Activated T-cell treated with anti-CD3 and anti-CD28 coated beads, Interleukin-2, amount 50 U/mL, for 72 hours (primary cell): ENCODE results near the gene AHI1. TPM values are rescaled to one million over a fixed set of nuclear protein-coding genes. Genes with fewer than 3 reads are reported as not detected.
"Not testable (repeated sequence)": the region's sequence is repeated elsewhere in the genome, so short reads cannot be mapped to it uniquely, and the experiment has no call there.

Source experiments
- ATAC-seq, 2 donors: fragments of 150-1000 bp; cut with Tn5 transposase; replicated peaks in 1 of 2; 2 replicates each; pipeline ENCODE4 v1.10.0; 2021; ENCODE audit warnings: moderate library complexity in 2 of 2, mild to moderate bottlenecking in 1 of 2
- DNase-seq, 2 donors: peaks; one replicate each; pipeline ENCODE4 v3.0.0; 2021 to 2022; ENCODE audit warnings: mixed read lengths in 1 of 2
- H3K27ac Mint-ChIP-seq: one replicate; pipeline ENCODE4 v1.8.0; 2022; ENCODE audit warnings: mild to moderate bottlenecking, moderate library complexity, mixed read lengths
- H3K27me3 Mint-ChIP-seq: one replicate; pipeline ENCODE4 v1.8.0; 2022; ENCODE audit warnings: low read depth, mixed read lengths
- H3K36me3 Mint-ChIP-seq, 2 donors: one replicate each; pipeline ENCODE4 v1.8.0; 2022; ENCODE audit warnings: mixed read lengths in 2 of 2, mild to moderate bottlenecking in 1 of 2; ENCODE audit not compliant: insufficient read depth in 2 of 2
- H3K4me1 Mint-ChIP-seq: one replicate; pipeline ENCODE4 v1.8.0; 2022; ENCODE audit warnings: low read depth, mixed read lengths
- H3K4me3 Mint-ChIP-seq, 2 donors: one replicate each; pipeline ENCODE4 v1.8.0; 2022; ENCODE audit warnings: mild to moderate bottlenecking in 2 of 2, mixed read lengths in 2 of 2, moderate library complexity in 2 of 2
- H3K9me3 Mint-ChIP-seq, 2 donors: one replicate each; pipeline ENCODE4 v1.8.0; 2022; ENCODE audit warnings: mixed read lengths in 2 of 2
- total RNA-seq, 2 donors: library from RNA; stranded (reverse); gene quantifications; one replicate each; pipeline ENCODE4 v1.2.3, GENCODE V29; 2022

Gene AHI1
- total RNA-seq, 2 donors from 2014 or later = 48.7 to 62.8 TPM

GRCh38 chr6:135393289-135393688 is 104.3 kb downstream of the AHI1 start:
- no peak overlapping the region for H3K4me3 Mint-ChIP-seq
- no peaks in the 10 kb centered on the region for H3K4me1 Mint-ChIP-seq
- peaks cover 3 to 6% of the 10 kb centered on the region in 2 donors for H3K36me3 Mint-ChIP-seq
- ATAC-seq = no peak
- DNase-seq = no peak
- H3K27ac Mint-ChIP-seq = no peak overlapping the region
- H3K9me3 Mint-ChIP-seq = no peaks in the 10 kb centered on the region
- H3K27me3 Mint-ChIP-seq = no peaks in the 10 kb centered on the region

- H3K36me3 Mint-ChIP-seq = peaks cover 3 to 6% of the 10 kb centered on the region in 2 donors
- no peaks in the 10 kb centered on the region for H3K27me3 Mint-ChIP-seq
- H3K27ac Mint-ChIP-seq = no peak overlapping the region
- DNase-seq (no peak), ATAC-seq (peak in 1 of 2 donors; percentile 41)
- H3K9me3 Mint-ChIP-seq = no peaks in the 10 kb centered on the region
- H3K4me3 Mint-ChIP-seq = no peak overlapping the region
- no peaks in the 10 kb centered on the region for H3K4me1 Mint-ChIP-seq
Observed at GRCh38 chr6:135390458-135390857, 107.1 kb downstream of the AHI1 start.

GRCh38 chr6:135385299-135385698 is 112.2 kb downstream of the AHI1 start:
- peaks cover 0 to 2% of the 10 kb centered on the region in 2 donors for H3K36me3 Mint-ChIP-seq
- H3K27me3 Mint-ChIP-seq = no peaks in the 10 kb centered on the region
- no peak for ATAC-seq

DNA sequence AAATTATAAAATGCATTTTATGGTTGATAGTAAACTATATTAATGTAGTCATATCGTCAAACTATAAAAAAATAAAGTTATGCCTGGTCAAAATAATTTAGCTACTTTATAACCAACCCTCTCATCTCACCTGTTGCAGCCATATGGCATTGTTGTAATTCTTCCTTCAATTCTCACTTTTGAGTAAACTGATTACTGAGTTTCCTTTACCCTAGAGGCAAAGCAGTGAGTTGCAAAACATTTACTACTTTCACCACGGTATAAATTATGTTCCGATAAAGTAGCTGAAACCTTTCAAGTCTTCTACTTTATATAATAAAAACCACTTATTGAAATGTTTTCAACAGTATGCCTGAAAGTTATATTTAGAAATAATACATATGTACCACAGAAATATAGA is 113.8 kb downstream of the AHI1 start:
- H3K4me3 Mint-ChIP-seq = no peak overlapping the region
- H3K27ac Mint-ChIP-seq = no peak overlapping the region
- ATAC-seq (no peak), DNase-seq (no peak)
- no peaks in the 10 kb centered on the region for H3K9me3 Mint-ChIP-seq
- no peaks in the 10 kb centered on the region for H3K27me3 Mint-ChIP-seq
- H3K4me1 Mint-ChIP-seq = no peaks in the 10 kb centered on the region
- no peaks in the 10 kb centered on the region for H3K36me3 Mint-ChIP-seq

More at GRCh38 chr6:135385299-135385698, 112.2 kb downstream of the AHI1 start:
- Mint-ChIP-seq H3K4me3 (no peak overlapping the region), H3K4me1 (no peaks in the 10 kb centered on the region), H3K27ac (peak overlapping the region; percentile 3), H3K9me3 (no peaks in the 10 kb centered on the region)
- no peak for DNase-seq

- peak in 1 of 2 donors; percentile 24 for ATAC-seq
- H3K4me3 Mint-ChIP-seq = no peak overlapping the region
Observed at GRCh38 chr6:135383301-135383700, 114.2 kb downstream of the AHI1 start.

GRCh38 chr6:135382182-135382628 is 115.3 kb downstream of the AHI1 start:
- Mint-ChIP-seq H3K36me3 (no peaks in the 10 kb centered on the region), H3K27ac (peak overlapping the region; percentile 59), H3K4me3 (no peak overlapping the region), H3K4me1 (no peaks in the 10 kb centered on the region), H3K9me3 (no peaks in the 10 kb centered on the region), H3K27me3 (no peaks in the 10 kb centered on the region)
- ATAC-seq (peak; percentile 80 to 92), DNase-seq (no peak)

More at GRCh38 chr6:135383301-135383700, 114.2 kb downstream of the AHI1 start:
- no peak for DNase-seq
- no peak overlapping the region for H3K27ac Mint-ChIP-seq
- H3K36me3 Mint-ChIP-seq = no peaks in the 10 kb centered on the region
- H3K27me3 Mint-ChIP-seq = no peaks in the 10 kb centered on the region
- no peaks in the 10 kb centered on the region for H3K4me1 Mint-ChIP-seq
- no peaks in the 10 kb centered on the region for H3K9me3 Mint-ChIP-seq

DNA sequence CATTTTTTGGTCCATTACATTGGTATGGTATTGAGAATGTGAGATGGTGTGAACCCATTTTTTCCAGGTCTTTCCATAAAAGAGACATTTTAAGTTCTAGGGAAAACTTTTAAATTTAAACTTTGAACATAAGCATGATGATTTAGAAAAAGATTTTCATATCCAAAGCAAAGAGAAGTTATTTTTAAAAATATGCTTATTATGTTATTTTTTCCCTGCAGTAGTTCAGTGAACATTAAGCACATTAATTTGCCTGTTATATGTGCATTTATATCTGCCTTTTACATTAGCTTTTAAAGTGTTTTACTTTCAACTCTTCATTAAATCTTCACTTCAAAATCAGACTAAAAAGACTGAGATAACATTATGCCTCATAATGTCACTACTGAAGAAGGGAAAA is 116.7 kb downstream of the AHI1 start:
- no peaks in the 10 kb centered on the region for H3K27me3 Mint-ChIP-seq
- H3K27ac Mint-ChIP-seq = no peak overlapping the region
- H3K9me3 Mint-ChIP-seq = no peaks in the 10 kb centered on the region
- no peak for ATAC-seq
- DNase-seq = no peak
- H3K4me3 Mint-ChIP-seq = no peak overlapping the region
- no peaks in the 10 kb centered on the region for H3K36me3 Mint-ChIP-seq
- H3K4me1 Mint-ChIP-seq = no peaks in the 10 kb centered on the region

DNA sequence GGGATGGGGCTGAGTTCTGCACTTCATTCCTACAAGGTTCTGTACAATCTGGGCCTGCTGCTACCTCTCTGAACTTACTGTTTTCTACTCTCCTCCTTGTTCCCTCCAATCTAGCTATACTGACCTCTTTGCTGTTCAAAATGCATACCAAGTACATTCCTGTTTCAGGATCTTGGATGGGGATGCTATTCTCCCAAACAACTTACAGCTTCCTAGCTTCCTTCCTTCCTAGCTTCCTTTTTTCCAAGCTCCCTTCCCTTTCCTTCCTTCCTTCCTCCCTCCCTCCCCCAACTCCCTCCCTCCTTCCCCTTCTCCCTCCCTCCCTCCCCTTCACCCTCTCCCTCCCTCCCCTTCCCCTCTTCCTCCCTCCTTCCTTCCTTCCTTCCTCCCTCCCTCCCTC is 117.9 kb downstream of the AHI1 start:
- no peaks in the 10 kb centered on the region for H3K36me3 Mint-ChIP-seq
- no peaks in the 10 kb centered on the region for H3K27me3 Mint-ChIP-seq
- ATAC-seq (no peak), DNase-seq (no peak)
- H3K9me3 Mint-ChIP-seq = no peaks in the 10 kb centered on the region
- H3K4me1 Mint-ChIP-seq = no peaks in the 10 kb centered on the region
- no peak overlapping the region for H3K27ac Mint-ChIP-seq
- H3K4me3 Mint-ChIP-seq = no peak overlapping the region

DNA sequence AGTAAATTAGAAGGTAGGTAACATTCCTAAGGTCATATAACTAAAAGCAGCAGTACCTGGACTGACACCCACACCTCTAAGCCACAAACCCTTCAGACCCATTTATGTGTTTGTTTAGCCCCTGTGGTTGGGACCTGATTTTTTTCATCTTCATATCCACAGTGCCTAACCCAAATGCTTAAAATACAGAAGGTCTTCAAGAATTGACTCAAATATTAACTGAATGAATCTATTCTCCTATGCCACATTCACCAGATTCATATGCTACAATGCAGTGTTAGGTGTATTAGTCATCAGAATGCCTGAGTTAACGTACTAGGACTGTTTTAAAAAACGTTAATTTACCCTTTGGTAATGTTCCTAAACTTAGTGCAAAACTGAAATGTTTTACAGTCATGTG is 124.8 kb downstream of the AHI1 start:
- no peaks in the 10 kb centered on the region for H3K27me3 Mint-ChIP-seq
- H3K36me3 Mint-ChIP-seq = peaks cover 4 to 20% of the 10 kb centered on the region in 2 donors
- no peaks in the 10 kb centered on the region for H3K4me1 Mint-ChIP-seq
- peaks cover 2 to 8% of the 10 kb centered on the region in 2 donors for H3K9me3 Mint-ChIP-seq
- no peak for DNase-seq
- H3K27ac Mint-ChIP-seq = no peak overlapping the region
- H3K4me3 Mint-ChIP-seq = no peak overlapping the region
- peak; percentile 62 to 79 for ATAC-seq

DNA sequence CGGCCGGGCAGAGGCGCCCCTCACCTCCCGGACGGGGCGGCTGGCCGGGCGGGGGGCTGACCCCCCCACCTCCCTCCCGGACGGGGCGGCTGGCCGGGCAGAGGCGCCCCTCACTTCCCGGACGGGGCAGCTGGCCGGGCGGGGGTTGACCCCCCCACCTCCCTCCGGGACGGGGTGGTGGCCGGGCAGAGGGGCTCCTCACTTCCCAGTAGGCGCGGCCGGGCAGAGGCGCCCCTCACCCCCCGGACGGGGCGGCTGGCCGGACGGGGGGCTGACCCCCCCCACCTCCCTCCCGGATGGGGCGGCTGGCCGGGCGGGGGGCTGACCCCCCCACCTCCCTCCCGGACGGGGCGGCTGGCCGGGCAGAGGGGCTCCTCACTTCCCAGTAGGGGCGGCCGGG is 133.9 kb downstream of the AHI1 start:
- Mint-ChIP-seq H3K9me3 (peaks cover 15 to 23% of the 10 kb centered on the region in 2 donors), H3K36me3 (peaks cover 16 to 22% of the 10 kb centered on the region in 2 donors)
- not testable (repeated sequence) for ATAC-seq, H3K4me3 Mint-ChIP-seq, H3K4me1 Mint-ChIP-seq, H3K27ac Mint-ChIP-seq, H3K27me3 Mint-ChIP-seq, DNase-seq

- H3K4me3 Mint-ChIP-seq = no peak overlapping the region
- peaks cover 13% of the 10 kb centered on the region for H3K4me1 Mint-ChIP-seq
- H3K27me3 Mint-ChIP-seq = no peaks in the 10 kb centered on the region
- peaks cover 9 to 14% of the 10 kb centered on the region in 2 donors for H3K36me3 Mint-ChIP-seq
- no peak overlapping the region for H3K27ac Mint-ChIP-seq
- peaks cover 13 to 18% of the 10 kb centered on the region in 2 donors for H3K9me3 Mint-ChIP-seq
- DNase-seq (no peak), ATAC-seq (no peak)
Observed at GRCh38 chr6:135362124-135362523, 135.4 kb downstream of the AHI1 start.

- Mint-ChIP-seq H3K27ac (no peak overlapping the region), H3K27me3 (no peaks in the 10 kb centered on the region)
- no peak for ATAC-seq
Observed at GRCh38 chr6:135360222-135360621, 137.3 kb downstream of the AHI1 start.

GRCh38 chr6:135358985-135359384 is 138.6 kb downstream of the AHI1 start:
- ATAC-seq (peak in 1 of 2 donors; percentile 43), DNase-seq (no peak)
- peak overlapping the region; percentile 91 for H3K27ac Mint-ChIP-seq
- peaks cover 13% of the 10 kb centered on the region for H3K4me1 Mint-ChIP-seq
- H3K27me3 Mint-ChIP-seq = no peaks in the 10 kb centered on the region
- H3K4me3 Mint-ChIP-seq = peak overlapping the region in 1 of 2 donors; percentile 53
- H3K9me3 Mint-ChIP-seq = peaks cover 0 to 3% of the 10 kb centered on the region in 2 donors
- no peaks in the 10 kb centered on the region for H3K36me3 Mint-ChIP-seq

More at GRCh38 chr6:135360222-135360621, 137.3 kb downstream of the AHI1 start:
- H3K4me1 Mint-ChIP-seq = peaks cover 13% of the 10 kb centered on the region
- no peak for DNase-seq
- H3K36me3 Mint-ChIP-seq = peaks cover 4 to 5% of the 10 kb centered on the region in 2 donors
- H3K4me3 Mint-ChIP-seq = no peak overlapping the region
- peaks cover 4 to 6% of the 10 kb centered on the region in 2 donors for H3K9me3 Mint-ChIP-seq

DNA sequence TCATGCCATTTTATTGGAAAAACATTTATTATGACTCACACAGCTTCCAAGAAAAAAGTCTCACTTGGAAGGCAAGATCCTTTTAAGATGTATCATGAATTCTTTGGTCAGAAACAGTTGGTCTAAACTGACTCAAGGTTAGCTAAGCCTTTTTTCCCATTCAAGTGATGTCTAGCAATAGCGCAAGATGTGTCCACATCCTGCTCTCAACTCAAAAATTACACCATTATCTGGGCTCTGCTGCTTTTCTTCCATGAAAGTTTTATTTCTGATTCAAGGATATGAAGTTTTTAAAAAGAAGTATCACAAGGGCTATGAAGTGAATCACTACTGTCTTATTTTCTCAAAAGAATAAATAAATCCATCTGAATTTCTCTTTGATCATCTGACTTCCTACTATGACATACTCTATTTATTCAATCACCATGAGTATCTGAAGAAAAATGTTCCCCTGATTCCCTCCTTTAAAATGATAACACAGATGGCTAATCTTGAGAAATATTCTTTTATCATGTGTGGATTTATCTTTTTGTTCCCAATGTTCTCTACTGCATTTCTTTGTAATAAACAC is 139.2 kb downstream of the AHI1 start:
- no peak for ATAC-seq
- H3K4me1 Mint-ChIP-seq = peaks cover 13% of the 10 kb centered on the region
- H3K36me3 Mint-ChIP-seq = no peaks in the 10 kb centered on the region
- peak overlapping the region; percentile 91 for H3K27ac Mint-ChIP-seq
- H3K4me3 Mint-ChIP-seq = peak overlapping the region in 1 of 2 donors; percentile 53
- no peak for DNase-seq
- peaks cover 0 to 3% of the 10 kb centered on the region in 2 donors for H3K9me3 Mint-ChIP-seq
- no peaks in the 10 kb centered on the region for H3K27me3 Mint-ChIP-seq
